SU-DHL-6 (cell line): ENCODE data around the gene SCN1A.

ENCODE experiments used
- EZH2phosphoT487 ChIP-seq: fragments of 200-600 bp; sonication (generic), shearing (Covaris generic); conservative IDR thresholded peaks from 2 replicates; pipeline ENCODE4 v1.6.1; 2018; ENCODE audit warnings: mild to moderate bottlenecking, antibody characterized with exemption, low read length, moderate library complexity, mixed read lengths
- TF ChIP-seq, protein P1 (sequence below): fragments of 200-600 bp; sonication (generic); IDR thresholded peaks from one replicate; pipeline ENCODE4 v1.5.1; 2017; ENCODE audit warnings: antibody characterized with exemption, mild to moderate bottlenecking, low read length, moderate library complexity; ENCODE audit not compliant: insufficient read depth, poor library complexity, severe bottlenecking

DNA sequence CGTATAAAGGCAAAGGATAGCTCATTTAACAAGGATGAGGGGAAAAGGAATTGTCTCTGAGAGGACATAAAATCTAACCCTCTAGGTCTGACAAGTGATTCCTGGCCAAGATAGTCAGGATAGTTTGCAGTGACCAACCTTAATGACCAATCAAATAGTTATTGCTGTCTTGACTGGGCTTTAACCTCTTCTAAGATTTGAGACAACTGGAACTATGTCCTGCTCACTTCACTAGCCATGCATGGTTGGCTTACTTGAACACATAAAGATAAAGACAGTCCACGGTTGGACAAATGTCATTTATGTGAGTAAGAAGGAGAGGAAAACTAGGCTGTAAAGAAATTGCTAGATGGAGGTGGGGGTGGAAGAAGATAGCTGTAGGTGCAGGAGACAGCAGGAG lies 53.8 kb downstream of the SCN1A start:
- TF ChIP-seq, protein P1, sequence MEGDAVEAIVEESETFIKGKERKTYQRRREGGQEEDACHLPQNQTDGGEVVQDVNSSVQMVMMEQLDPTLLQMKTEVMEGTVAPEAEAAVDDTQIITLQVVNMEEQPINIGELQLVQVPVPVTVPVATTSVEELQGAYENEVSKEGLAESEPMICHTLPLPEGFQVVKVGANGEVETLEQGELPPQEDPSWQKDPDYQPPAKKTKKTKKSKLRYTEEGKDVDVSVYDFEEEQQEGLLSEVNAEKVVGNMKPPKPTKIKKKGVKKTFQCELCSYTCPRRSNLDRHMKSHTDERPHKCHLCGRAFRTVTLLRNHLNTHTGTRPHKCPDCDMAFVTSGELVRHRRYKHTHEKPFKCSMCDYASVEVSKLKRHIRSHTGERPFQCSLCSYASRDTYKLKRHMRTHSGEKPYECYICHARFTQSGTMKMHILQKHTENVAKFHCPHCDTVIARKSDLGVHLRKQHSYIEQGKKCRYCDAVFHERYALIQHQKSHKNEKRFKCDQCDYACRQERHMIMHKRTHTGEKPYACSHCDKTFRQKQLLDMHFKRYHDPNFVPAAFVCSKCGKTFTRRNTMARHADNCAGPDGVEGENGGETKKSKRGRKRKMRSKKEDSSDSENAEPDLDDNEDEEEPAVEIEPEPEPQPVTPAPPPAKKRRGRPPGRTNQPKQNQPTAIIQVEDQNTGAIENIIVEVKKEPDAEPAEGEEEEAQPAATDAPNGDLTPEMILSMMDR = no peak
- no peak for TF ChIP-seq EZH2phosphoT487
